Measurements from ENCODE around the gene HPS1.

- no peak for TF ChIP-seq CTCF (conservative IDR thresholded peaks at IDR 0.05)
- no peak for TF ChIP-seq ZFX (IDR thresholded peaks at IDR 0.05)
These were observed 2.6 kb upstream of the HPS1 start for GRCh38 chr10:98449287-98449686.

Data from C4-2B (cell line).